ENCODE measurements around the gene CLK2. TPM values are rescaled to one million over a fixed set of nuclear protein-coding genes. Genes with fewer than 3 reads are reported as not detected.

The CLK2 gene
- total RNA-seq, 1 experiment from 2014 or later = 72.6 TPM

- RAD21 ChIA-PET (ENCODE audit: low non-redundant PET in 1 of 2, low total read pairs in 2 of 2, uncharacterized antibody in 2 of 2, unreplicated experiment in 2 of 2) = no interaction called here
- Histone ChIP-seq H4K20me1 (ENCODE audit: insufficient read depth) (no peaks in the 10 kb centered on the region), H3K4me2 (ENCODE audit: low read length) (peak overlapping the region; percentile 95), H3K27me3 (ENCODE audit: insufficient read depth, low read length) (no peaks in the 10 kb centered on the region), H3K4me1 (ENCODE audit: control insufficient read depth in 1 of 2, insufficient read depth in 2 of 2, low read length in 2 of 2) (peaks cover 16 to 35% of the 10 kb centered on the region in 2 experiments; a peak in 3 of 4 replicates), H3K9ac (ENCODE audit: low read length) (peak overlapping the region; percentile 81), H3K79me2 (ENCODE audit: insufficient read depth, low read length) (peaks cover 11% of the 10 kb centered on the region; the same call in 1 of the 2 replicates), H3K4me3 (replicated peaks in 1 of 2; ENCODE audit: low read depth in 1 of 2, low read length in 2 of 2) (peak overlapping the region; percentile 75 to 84), H3K27ac (ENCODE audit: low read depth, low read length) (peak overlapping the region; percentile 62), H2AFZ (ENCODE audit: low read depth, low read length, poor library complexity, severe bottlenecking) (no peak overlapping the region), H3K9me2 (ENCODE audit: insufficient read depth) (no peaks in the 10 kb centered on the region), H3K9me3 (ENCODE audit: control insufficient read depth in 1 of 2, insufficient read depth in 1 of 2, low read depth in 1 of 2, low read length in 2 of 2) (no peaks in the 10 kb centered on the region), H3K36me3 (ENCODE audit: control insufficient read depth in 1 of 2, insufficient read depth in 2 of 2, low read length in 2 of 2) (peaks cover 7 to 12% of the 10 kb centered on the region in 2 experiments; a peak in 3 of 4 replicates)
- DNase-seq (ENCODE audit: low read depth, low spot score) (no peak), ATAC-seq (peak; percentile 6)
- intact Hi-C loops (cut with micrococcal nuclease) = loop anchor here (5.0 kb wide), 1 partner anchor 53 kb away; the partner anchor contains the start of gene FDPS
- no TSS peak for BruUV-seq (replicated peaks)
- POLR2A ChIA-PET = interaction anchor here (0.8 kb wide), 1 partner anchor 18 kb away, joined by 3 read pairs; the partner anchor contains the start of gene CLK2
- TF ChIP-seq EGR1 (IDR thresholded peaks at IDR 0.05; ENCODE audit: low read depth) = no peak
- TF ChIP-seq REST (IDR thresholded peaks at IDR 0.05; ENCODE audit: low read depth) = no peak
- no peak for TF ChIP-seq ZNF274 (IDR thresholded peaks at IDR 0.05; ENCODE audit: low read depth, low read length)
- no peak for TF ChIP-seq CTCF (IDR thresholded peaks at IDR 0.05 in 2 of 3, conservative IDR thresholded peaks at IDR 0.05 in 1 of 3; ENCODE audit: borderline replicate concordance in 1 of 3, insufficient read depth in 1 of 3, low read depth in 2 of 3, low read length in 2 of 3)
- TF ChIP-seq CEBPB (IDR thresholded peaks at IDR 0.05; ENCODE audit: low read depth) = no peak
- TF ChIP-seq ELF1 (IDR thresholded peaks at IDR 0.05; ENCODE audit: borderline replicate concordance, low read depth) = no peak
- TF ChIP-seq EZH2phosphoT487 (IDR thresholded peaks at IDR 0.05; ENCODE audit: borderline replicate concordance) = no peak
- TF ChIP-seq ZFX (IDR thresholded peaks at IDR 0.05) = no peak
- TF ChIP-seq MAX (IDR thresholded peaks at IDR 0.05) = no peak
- TF ChIP-seq SRF (IDR thresholded peaks at IDR 0.05; ENCODE audit: low read depth) = no peak
- no peak for TF ChIP-seq POLR2AphosphoS5 (IDR thresholded peaks at IDR 0.05; ENCODE audit: low read depth, low read length)
- TF ChIP-seq FOSL1 (IDR thresholded peaks at IDR 0.05; ENCODE audit: low read depth) = no peak
- TF ChIP-seq YY1 (IDR thresholded peaks at IDR 0.05; ENCODE audit: extremely low read depth, insufficient replicate concordance, low read depth, low read length) = no peak
- TF ChIP-seq RAD21 (IDR thresholded peaks at IDR 0.05; ENCODE audit: low read depth) = no peak
- no peak for TF ChIP-seq ATF3 (IDR thresholded peaks at IDR 0.05)
- TF ChIP-seq ZBTB33 (IDR thresholded peaks at IDR 0.05; ENCODE audit: extremely low read depth, insufficient replicate concordance, low read length) = no peak
- CTCF ChIA-PET = interaction anchor here (0.5 kb wide), 1 partner anchor 60 kb away, joined by 3 read pairs; no protein-coding TSS in a partner anchor
These were observed 18.5 kb downstream of the CLK2 start for GRCh38 chr1:155254714-155255242.
